ENCODE results near the gene NADSYN1.

Gene NADSYN1

DNA sequence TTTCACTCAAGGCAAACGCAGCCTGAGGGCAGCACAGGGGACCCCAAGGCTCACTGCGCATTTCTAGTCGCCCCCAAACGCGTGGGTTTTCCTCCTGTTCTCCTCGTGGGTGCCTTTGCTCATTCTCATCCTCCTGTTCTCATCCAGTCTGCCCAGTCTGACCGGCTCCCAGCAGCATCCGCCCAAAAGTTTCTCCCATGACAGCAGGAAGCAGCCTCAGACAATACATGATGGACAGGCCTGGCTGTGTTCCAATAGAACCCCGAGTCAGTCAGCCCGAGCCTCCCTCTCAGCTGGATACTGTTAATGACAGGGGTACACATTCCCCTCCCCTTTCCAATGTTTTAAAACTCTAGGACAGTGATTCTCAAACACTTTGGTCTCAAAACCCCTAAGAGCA is 51.5 kb downstream of the NADSYN1 start:
- DNase-seq: no peak
- no peaks in the 10 kb centered on the region for H3K27me3 ChIP-seq (replicated peaks; ENCODE audit: insufficient read depth, low read length)
- TF ChIP-seq EZH2phosphoT487 (IDR thresholded peaks at IDR 0.05; ENCODE audit: low read length) (no peak), EZH2 (optimal IDR thresholded peaks at IDR 0.05; ENCODE audit: low read depth, low read length) (no peak)
- TF ChIP-seq, protein P1, sequence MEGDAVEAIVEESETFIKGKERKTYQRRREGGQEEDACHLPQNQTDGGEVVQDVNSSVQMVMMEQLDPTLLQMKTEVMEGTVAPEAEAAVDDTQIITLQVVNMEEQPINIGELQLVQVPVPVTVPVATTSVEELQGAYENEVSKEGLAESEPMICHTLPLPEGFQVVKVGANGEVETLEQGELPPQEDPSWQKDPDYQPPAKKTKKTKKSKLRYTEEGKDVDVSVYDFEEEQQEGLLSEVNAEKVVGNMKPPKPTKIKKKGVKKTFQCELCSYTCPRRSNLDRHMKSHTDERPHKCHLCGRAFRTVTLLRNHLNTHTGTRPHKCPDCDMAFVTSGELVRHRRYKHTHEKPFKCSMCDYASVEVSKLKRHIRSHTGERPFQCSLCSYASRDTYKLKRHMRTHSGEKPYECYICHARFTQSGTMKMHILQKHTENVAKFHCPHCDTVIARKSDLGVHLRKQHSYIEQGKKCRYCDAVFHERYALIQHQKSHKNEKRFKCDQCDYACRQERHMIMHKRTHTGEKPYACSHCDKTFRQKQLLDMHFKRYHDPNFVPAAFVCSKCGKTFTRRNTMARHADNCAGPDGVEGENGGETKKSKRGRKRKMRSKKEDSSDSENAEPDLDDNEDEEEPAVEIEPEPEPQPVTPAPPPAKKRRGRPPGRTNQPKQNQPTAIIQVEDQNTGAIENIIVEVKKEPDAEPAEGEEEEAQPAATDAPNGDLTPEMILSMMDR (IDR thresholded peaks at IDR 0.05; ENCODE audit: low read length): no peak
- no peak overlapping the region for H2AFZ ChIP-seq (ENCODE audit: low read length)
- H3K27ac ChIP-seq (ENCODE audit: low read length): no peak overlapping the region
- no peak overlapping the region for H3K9ac ChIP-seq (ENCODE audit: low read length)
- no peaks in the 10 kb centered on the region for H3K79me2 ChIP-seq (ENCODE audit: low read length)
- no peaks in the 10 kb centered on the region for H3K36me3 ChIP-seq (replicated peaks; ENCODE audit: insufficient read depth, low read length)
- H4K20me1 ChIP-seq (ENCODE audit: insufficient read depth, low read length): no peaks in the 10 kb centered on the region
- peaks cover 5% of the 10 kb centered on the region for H3K4me1 ChIP-seq (ENCODE audit: low read length)
- no peak overlapping the region for H3K4me2 ChIP-seq (ENCODE audit: low read depth, low read length)
- H3F3A ChIP-seq (ENCODE audit: insufficient read depth, low read length): no peaks in the 10 kb centered on the region
- no peaks in the 10 kb centered on the region for H3K9me2 ChIP-seq (replicated peaks; ENCODE audit: insufficient read depth, low read length)
- H3K9me3 ChIP-seq (replicated peaks; ENCODE audit: insufficient read depth, low read length): no peaks in the 10 kb centered on the region
- H3K4me3 ChIP-seq (ENCODE audit: low read length): no peak overlapping the region

DNA sequence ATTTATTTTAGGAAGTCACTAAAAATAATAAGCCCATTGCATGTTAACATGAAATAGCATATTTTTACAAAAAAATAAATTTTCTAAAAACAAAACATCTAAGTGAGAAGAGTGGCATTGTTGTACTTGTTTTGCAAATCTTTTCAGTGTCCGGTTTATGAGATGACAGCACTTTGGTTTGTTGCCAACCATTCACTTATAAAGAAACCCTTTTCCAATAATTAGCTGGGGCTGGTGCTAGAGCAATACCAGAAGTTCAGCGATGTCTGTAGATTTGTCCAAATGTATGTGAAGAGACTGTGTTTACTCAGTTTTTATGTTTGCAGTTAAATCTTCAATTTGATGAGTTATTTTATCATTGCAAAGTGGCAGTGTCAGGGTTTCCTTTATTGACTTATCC is 52.0 kb downstream of the NADSYN1 start:
- no peaks in the 10 kb centered on the region for H3K36me3 ChIP-seq (replicated peaks; ENCODE audit: insufficient read depth, low read length)
- no peaks in the 10 kb centered on the region for H3K9me2 ChIP-seq (replicated peaks; ENCODE audit: insufficient read depth, low read length)
- no peak for DNase-seq
- no peak overlapping the region for H3K27ac ChIP-seq (ENCODE audit: low read length)
- H2AFZ ChIP-seq (ENCODE audit: low read length): no peak overlapping the region
- no peak overlapping the region for H3K4me3 ChIP-seq (ENCODE audit: low read length)
- H3F3A ChIP-seq (ENCODE audit: insufficient read depth, low read length): no peaks in the 10 kb centered on the region
- H3K4me1 ChIP-seq (ENCODE audit: low read length): peaks cover 5% of the 10 kb centered on the region
- no peak overlapping the region for H3K4me2 ChIP-seq (ENCODE audit: low read depth, low read length)
- no peaks in the 10 kb centered on the region for H3K27me3 ChIP-seq (replicated peaks; ENCODE audit: insufficient read depth, low read length)
- H3K9me3 ChIP-seq (replicated peaks; ENCODE audit: insufficient read depth, low read length): no peaks in the 10 kb centered on the region
- no peaks in the 10 kb centered on the region for H3K79me2 ChIP-seq (ENCODE audit: low read length)
- no peaks in the 10 kb centered on the region for H4K20me1 ChIP-seq (ENCODE audit: insufficient read depth, low read length)
- no peak overlapping the region for H3K9ac ChIP-seq (ENCODE audit: low read length)
- TF ChIP-seq, protein P1 (IDR thresholded peaks at IDR 0.05; ENCODE audit: low read length): no peak
- TF ChIP-seq EZH2phosphoT487 (IDR thresholded peaks at IDR 0.05; ENCODE audit: low read length): no peak
- no peak for TF ChIP-seq EZH2 (optimal IDR thresholded peaks at IDR 0.05; ENCODE audit: low read depth, low read length)

DNA sequence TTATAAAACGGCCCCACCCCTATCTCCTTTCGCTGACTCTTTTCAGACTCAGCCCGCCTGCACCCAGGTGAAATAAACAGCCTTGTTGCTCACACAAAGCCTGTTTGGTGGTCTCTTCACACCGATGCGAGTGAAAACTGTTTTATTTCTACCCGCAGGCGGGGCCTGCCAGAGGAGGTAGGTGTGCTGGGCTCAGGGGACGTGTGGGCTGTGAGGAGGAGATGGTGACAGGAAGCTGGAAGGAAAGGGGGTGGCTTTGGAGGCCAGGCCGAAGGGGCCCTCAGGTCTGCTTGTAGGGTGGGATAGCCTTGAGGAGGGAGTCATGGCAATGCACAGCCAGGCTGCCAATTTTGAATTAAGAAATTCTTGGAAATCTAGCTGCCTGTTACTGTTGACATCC is 52.8 kb downstream of the NADSYN1 start:
- H3K9me2 ChIP-seq (replicated peaks; ENCODE audit: insufficient read depth, low read length): no peaks in the 10 kb centered on the region
- H3K4me3 ChIP-seq (ENCODE audit: low read length): no peak overlapping the region
- no peak overlapping the region for H3K4me2 ChIP-seq (ENCODE audit: low read depth, low read length)
- H3K27me3 ChIP-seq (replicated peaks; ENCODE audit: insufficient read depth, low read length): no peaks in the 10 kb centered on the region
- H2AFZ ChIP-seq (ENCODE audit: low read length): no peak overlapping the region
- peaks cover 5% of the 10 kb centered on the region for H3K4me1 ChIP-seq (ENCODE audit: low read length)
- H4K20me1 ChIP-seq (ENCODE audit: insufficient read depth, low read length): no peaks in the 10 kb centered on the region
- no peak for DNase-seq
- no peaks in the 10 kb centered on the region for H3K9me3 ChIP-seq (replicated peaks; ENCODE audit: insufficient read depth, low read length)
- no peaks in the 10 kb centered on the region for H3K36me3 ChIP-seq (replicated peaks; ENCODE audit: insufficient read depth, low read length)
- H3F3A ChIP-seq (ENCODE audit: insufficient read depth, low read length): no peaks in the 10 kb centered on the region
- H3K79me2 ChIP-seq (ENCODE audit: low read length): no peaks in the 10 kb centered on the region
- H3K9ac ChIP-seq (ENCODE audit: low read length): no peak overlapping the region
- TF ChIP-seq EZH2 (optimal IDR thresholded peaks at IDR 0.05; ENCODE audit: low read depth, low read length) (no peak), EZH2phosphoT487 (IDR thresholded peaks at IDR 0.05; ENCODE audit: low read length) (no peak)
- TF ChIP-seq, protein P1 (IDR thresholded peaks at IDR 0.05; ENCODE audit: low read length): no peak
- H3K27ac ChIP-seq (ENCODE audit: low read length): no peak overlapping the region
